Type B pancreatic cell (in vitro differentiated cells): ENCODE data around the gene PLEKHH2. TPM values are rescaled to one million over a fixed set of nuclear protein-coding genes. Genes with fewer than 3 reads are reported as not detected.
A peak's percentile ranks its signal among the peaks of the same experiment; 100 is the strongest.

Experiments
- DNase-seq: peaks from one replicate; pipeline ENCODE4 v3.0.0; 2021; ENCODE audit warnings: mixed read lengths; ENCODE audit not compliant: unreplicated experiment; ENCODE audit errors: extremely low spot score
- H3K27ac Mint-ChIP-seq: 2 replicates; pipeline ENCODE4 v1.8.0; 2021; ENCODE audit warnings: mild to moderate bottlenecking, mixed read lengths
- H3K27me3 Mint-ChIP-seq: 2 replicates; pipeline ENCODE4 v1.8.0; 2021; ENCODE audit warnings: mixed read lengths
- H3K36me3 Mint-ChIP-seq: 2 replicates; pipeline ENCODE4 v1.8.0; 2021; ENCODE audit warnings: mixed read lengths
- H3K4me1 Mint-ChIP-seq: one replicate; pipeline ENCODE4 v1.8.0; 2021; ENCODE audit warnings: mixed read lengths; ENCODE audit not compliant: unreplicated experiment
- H3K4me3 Mint-ChIP-seq: 2 replicates; pipeline ENCODE4 v1.8.0; 2021; ENCODE audit warnings: mild to moderate bottlenecking, mixed read lengths
- H3K9me3 Mint-ChIP-seq: 2 replicates; pipeline ENCODE4 v1.8.0; 2021; ENCODE audit warnings: mixed read lengths
- CTCF ChIP-seq: fragments of 200-600 bp; sonication (generic); conservative IDR thresholded peaks from 2 replicates; pipeline ENCODE4 v1.5.0; 2021; ENCODE audit warnings: antibody characterized with exemption, mild to moderate bottlenecking
- total RNA-seq: library from RNA; stranded (reverse); gene quantifications from 2 replicates; pipeline ENCODE4 v1.2.1, GENCODE V29; 2021; ENCODE audit warnings: low replicate concordance

The PLEKHH2 gene
- total RNA-seq, 1 donor from 2014 or later, result 3.5 TPM

GRCh38 chr2:43774617-43775016, 137.6 kb downstream of the PLEKHH2 start:
- DNase-seq, result no peak
- H3K27me3 Mint-ChIP-seq, result no peaks in the 10 kb centered on the region
- peak overlapping the region; percentile 98 for H3K4me3 Mint-ChIP-seq
- peaks cover 5% of the 10 kb centered on the region for H3K4me1 Mint-ChIP-seq
- H3K9me3 Mint-ChIP-seq, result no peaks in the 10 kb centered on the region
- H3K36me3 Mint-ChIP-seq, result peaks cover 4% of the 10 kb centered on the region
- H3K27ac Mint-ChIP-seq, result peak overlapping the region; percentile 99
- no peak for TF ChIP-seq CTCF

- no peak for TF ChIP-seq CTCF
- Mint-ChIP-seq H3K4me1 (peaks cover 5% of the 10 kb centered on the region), H3K9me3 (no peaks in the 10 kb centered on the region), H3K4me3 (no peak overlapping the region), H3K36me3 (peaks cover 15% of the 10 kb centered on the region), H3K27ac (no peak overlapping the region), H3K27me3 (no peaks in the 10 kb centered on the region)
- no peak for DNase-seq
These were observed 139.3 kb downstream of the PLEKHH2 start for GRCh38 chr2:43776324-43776723.

- H3K27ac Mint-ChIP-seq, result no peak overlapping the region
- no peak for DNase-seq
- H3K4me1 Mint-ChIP-seq, result peaks cover 5% of the 10 kb centered on the region
- H3K9me3 Mint-ChIP-seq, result no peaks in the 10 kb centered on the region
- H3K4me3 Mint-ChIP-seq, result no peak overlapping the region
- TF ChIP-seq CTCF, result no peak
- no peaks in the 10 kb centered on the region for H3K27me3 Mint-ChIP-seq
- peaks cover 19% of the 10 kb centered on the region for H3K36me3 Mint-ChIP-seq
These were observed 140.4 kb downstream of the PLEKHH2 start for GRCh38 chr2:43777306-43777926.

GRCh38 chr2:43778233-43778632, 141.2 kb downstream of the PLEKHH2 start:
- peaks cover 19% of the 10 kb centered on the region for H3K36me3 Mint-ChIP-seq
- no peaks in the 10 kb centered on the region for H3K9me3 Mint-ChIP-seq
- H3K27me3 Mint-ChIP-seq, result no peaks in the 10 kb centered on the region
- DNase-seq, result no peak
- H3K4me1 Mint-ChIP-seq, result peaks cover 5% of the 10 kb centered on the region
- no peak overlapping the region for H3K4me3 Mint-ChIP-seq
- TF ChIP-seq CTCF, result no peak
- no peak overlapping the region for H3K27ac Mint-ChIP-seq

GRCh38 chr2:43787895-43788294, 150.8 kb downstream of the PLEKHH2 start:
- TF ChIP-seq CTCF, result no peak
- no peaks in the 10 kb centered on the region for H3K9me3 Mint-ChIP-seq
- no peak for DNase-seq
- no peak overlapping the region for H3K4me3 Mint-ChIP-seq
- no peaks in the 10 kb centered on the region for H3K27me3 Mint-ChIP-seq
- H3K4me1 Mint-ChIP-seq, result no peaks in the 10 kb centered on the region
- H3K36me3 Mint-ChIP-seq, result peaks cover 9% of the 10 kb centered on the region
- H3K27ac Mint-ChIP-seq, result no peak overlapping the region

- no peak overlapping the region for H3K27ac Mint-ChIP-seq
These were observed 151.6 kb downstream of the PLEKHH2 start for GRCh38 chr2:43788646-43789045.

More at GRCh38 chr2:43788646-43789045, 151.6 kb downstream of the PLEKHH2 start:
- Mint-ChIP-seq H3K4me1 (no peaks in the 10 kb centered on the region), H3K4me3 (no peak overlapping the region), H3K27me3 (no peaks in the 10 kb centered on the region), H3K36me3 (peaks cover 10% of the 10 kb centered on the region), H3K9me3 (no peaks in the 10 kb centered on the region)
- no peak for TF ChIP-seq CTCF
- no peak for DNase-seq
